Measurements from ENCODE around the gene ATP2B2.

DNA sequence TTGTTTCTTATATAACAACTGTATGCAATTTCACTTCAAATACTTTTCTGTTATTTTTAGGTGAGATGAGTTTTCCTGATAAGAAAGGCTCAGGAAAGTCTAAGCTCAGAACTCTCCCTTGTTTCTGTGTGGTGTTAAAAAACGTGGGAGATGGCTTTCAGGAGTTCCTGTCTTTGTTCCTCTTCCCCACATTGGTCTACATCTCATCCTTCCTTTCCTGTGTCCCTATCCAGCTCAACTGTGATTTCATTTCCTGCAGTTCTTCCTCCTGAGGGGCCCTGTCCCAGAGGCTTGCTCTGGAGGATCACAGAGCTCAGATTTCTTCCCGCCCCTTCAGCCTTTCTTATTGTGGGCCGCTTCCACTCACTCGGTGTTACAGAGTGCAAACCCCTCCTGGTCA, 195.7 kb downstream of the ATP2B2 start:
- TF ChIP-seq, protein P1, sequence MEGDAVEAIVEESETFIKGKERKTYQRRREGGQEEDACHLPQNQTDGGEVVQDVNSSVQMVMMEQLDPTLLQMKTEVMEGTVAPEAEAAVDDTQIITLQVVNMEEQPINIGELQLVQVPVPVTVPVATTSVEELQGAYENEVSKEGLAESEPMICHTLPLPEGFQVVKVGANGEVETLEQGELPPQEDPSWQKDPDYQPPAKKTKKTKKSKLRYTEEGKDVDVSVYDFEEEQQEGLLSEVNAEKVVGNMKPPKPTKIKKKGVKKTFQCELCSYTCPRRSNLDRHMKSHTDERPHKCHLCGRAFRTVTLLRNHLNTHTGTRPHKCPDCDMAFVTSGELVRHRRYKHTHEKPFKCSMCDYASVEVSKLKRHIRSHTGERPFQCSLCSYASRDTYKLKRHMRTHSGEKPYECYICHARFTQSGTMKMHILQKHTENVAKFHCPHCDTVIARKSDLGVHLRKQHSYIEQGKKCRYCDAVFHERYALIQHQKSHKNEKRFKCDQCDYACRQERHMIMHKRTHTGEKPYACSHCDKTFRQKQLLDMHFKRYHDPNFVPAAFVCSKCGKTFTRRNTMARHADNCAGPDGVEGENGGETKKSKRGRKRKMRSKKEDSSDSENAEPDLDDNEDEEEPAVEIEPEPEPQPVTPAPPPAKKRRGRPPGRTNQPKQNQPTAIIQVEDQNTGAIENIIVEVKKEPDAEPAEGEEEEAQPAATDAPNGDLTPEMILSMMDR (conservative IDR thresholded peaks at IDR 0.05; ENCODE audit: low read length): no peak
- TF ChIP-seq EZH2phosphoT487 (IDR thresholded peaks at IDR 0.05; ENCODE audit: borderline replicate concordance, low read depth, low read length): no peak
